Left cardiac atrium (tissue), 4 donors: ENCODE measurements around the gene SMR3B. TPM values are rescaled to one million over a fixed set of nuclear protein-coding genes. Genes with fewer than 3 reads are reported as not detected.

Experiments
- ATAC-seq, 2 donors: fragments of 200-7000 bp; cut with Tn5 transposase; one replicate each; pipeline ENCODE4 v1.9.1; 2020; ENCODE audit warnings: mild to moderate bottlenecking in 2 of 2, moderate library complexity in 2 of 2
- DNase-seq: peaks from one replicate; pipeline ENCODE4 v3.0.0-alpha.2; 2020
- intact Hi-C, 2 donors: fragments of 100-400 bp; cut with DNase I; formaldehyde crosslinking; loops; one replicate each; pipeline versions ENCODE4 v1.14.1 to v1.15.1; 2022 to 2023
- long read RNA-seq: library from polyadenylated mRNA; unstranded; transcript quantifications from one replicate; pipeline ENCODE4 v2.0.0, GENCODE V29; 2021
- total RNA-seq, 2 donors: library from RNA; stranded (reverse); fragmentation: NEBNext Ultra II Directional; extraction: Animal tissue kit (Norgen Biotek cat#: 25700); gene quantifications; one replicate each; pipeline ENCODE4 v1.2.1, GENCODE V29; 2021
- donor health status: DM: no; HTN: yes; CAD: no.
- donor health status: DM: no; HTN: yes; CAD: no; lungs with severe emphysema.
- donor health status: DM: yes; HTN: yes; CAD: no.
- donor health status: Dilated cardiomyopathy.

SMR3B gene
- not detected for total RNA-seq
- long read RNA-seq = 0 reads

DNA sequence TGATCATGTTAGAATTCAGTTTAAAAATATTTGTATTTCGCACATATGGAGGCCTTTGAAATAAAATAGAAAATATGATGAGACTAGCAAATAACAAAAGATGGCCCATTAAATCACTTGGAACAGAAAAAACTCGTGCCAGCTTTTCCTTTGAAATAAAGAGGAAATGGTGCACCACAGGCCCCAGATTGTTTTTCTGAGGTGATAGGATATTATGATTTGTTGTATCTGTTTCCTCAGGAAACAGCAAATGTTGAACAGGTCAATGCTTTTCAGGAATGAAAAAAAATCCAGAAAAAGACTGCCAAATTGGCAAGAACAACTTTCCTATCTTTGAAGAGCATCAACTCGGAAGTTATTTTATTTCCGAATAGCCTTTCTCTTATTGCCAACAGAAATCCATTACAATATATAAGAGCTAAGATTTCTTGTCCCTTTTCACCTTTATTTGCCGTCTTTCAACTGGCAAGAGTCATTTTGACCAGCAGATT, at the start of gene SMR3B:
Gene SMR3B (plus strand): TSS at position 441 of the 491 bp plus-strand sequence. CDS start 1,380 bp downstream, outside the sequence.
- intact Hi-C loops = no loop called here
- ATAC-seq (no peak), DNase-seq (no peak)

DNA sequence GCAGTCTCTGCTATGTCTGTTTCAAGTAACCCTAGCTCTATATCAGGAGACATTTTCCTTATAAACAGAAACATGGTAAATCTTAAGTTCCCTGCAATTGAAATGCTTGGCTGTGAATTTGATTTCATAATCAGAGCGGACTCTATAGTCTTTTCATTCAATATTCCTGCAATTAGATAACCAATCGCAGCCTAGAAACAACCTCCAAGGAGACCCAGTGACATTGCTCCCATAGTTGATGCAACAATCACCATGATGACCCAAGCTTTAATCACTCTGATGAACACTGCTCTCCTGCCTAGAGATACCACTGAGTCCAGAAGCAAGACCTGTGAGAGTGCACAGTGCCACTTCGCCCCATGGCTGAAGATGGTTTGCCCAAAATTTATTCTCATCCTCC, 48.2 kb upstream of the SMR3B start, which contains the start of gene CABS1:
Gene CABS1 (plus strand): TSS at position 301 of the 400 bp plus-strand sequence. CDS start 59 bp downstream, at position 360.
- ATAC-seq (no peak), DNase-seq (no peak)
- intact Hi-C loops = no loop called here

DNA sequence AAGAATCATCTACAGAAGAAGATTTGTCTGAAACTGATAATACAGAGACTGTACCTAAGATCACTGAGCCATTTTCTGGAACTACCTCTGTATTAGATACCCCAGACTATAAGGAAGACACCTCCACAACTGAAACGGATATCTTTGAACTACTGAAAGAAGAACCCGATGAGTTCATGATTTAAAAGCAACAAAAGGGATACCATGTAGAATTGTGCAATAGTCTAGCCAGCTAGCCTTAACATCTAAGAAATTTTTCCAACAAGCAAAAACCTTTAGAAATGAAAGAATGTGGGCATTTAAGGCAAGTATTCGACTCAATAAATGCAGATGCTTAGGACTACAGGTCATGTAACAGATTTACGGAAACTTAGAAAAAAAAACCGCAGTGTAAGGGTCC, 46.9 kb upstream of the SMR3B start:
- ATAC-seq (no peak), DNase-seq (no peak)
- intact Hi-C loops = no loop called here

GRCh38 chr4:70337886-70338420, 45.0 kb upstream of the SMR3B start:
- ATAC-seq (no peak), DNase-seq (no peak)
- intact Hi-C loops = no loop called here

- intact Hi-C loops = no loop called here
- DNase-seq (no peak), ATAC-seq (no peak)
Observed at GRCh38 chr4:70356185-70356584, 26.7 kb upstream of the SMR3B start.

GRCh38 chr4:70359115-70359661, 23.7 kb upstream of the SMR3B start:
- intact Hi-C loops = no loop called here
- ATAC-seq (no peak), DNase-seq (no peak)

DNA sequence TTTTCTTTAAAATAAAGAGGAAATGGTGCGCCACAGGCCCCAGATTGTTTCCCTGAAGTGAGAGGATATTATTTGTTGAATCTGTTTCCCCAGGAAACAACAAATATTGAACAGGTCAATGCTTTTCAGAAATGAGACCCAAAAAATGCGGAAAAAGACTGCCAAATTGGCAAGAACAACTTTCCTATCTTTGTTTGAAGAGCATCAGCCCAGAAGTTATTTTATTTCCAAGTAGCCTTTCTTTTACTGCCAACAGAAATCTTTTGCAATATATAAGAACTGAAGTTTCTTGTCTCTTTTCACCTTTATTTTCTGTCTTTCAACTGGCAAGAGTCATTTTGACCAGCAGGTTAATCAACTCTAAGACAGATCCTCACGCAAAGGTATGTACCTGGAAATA, 22.5 kb upstream of the SMR3B start, which contains the start of gene SMR3A:
Gene SMR3A (plus strand): TSS at position 301 of the 400 bp plus-strand sequence. CDS start 1,356 bp downstream, outside the sequence.
- intact Hi-C loops = no loop called here
- DNase-seq = no peak
- ATAC-seq = no peak

DNA sequence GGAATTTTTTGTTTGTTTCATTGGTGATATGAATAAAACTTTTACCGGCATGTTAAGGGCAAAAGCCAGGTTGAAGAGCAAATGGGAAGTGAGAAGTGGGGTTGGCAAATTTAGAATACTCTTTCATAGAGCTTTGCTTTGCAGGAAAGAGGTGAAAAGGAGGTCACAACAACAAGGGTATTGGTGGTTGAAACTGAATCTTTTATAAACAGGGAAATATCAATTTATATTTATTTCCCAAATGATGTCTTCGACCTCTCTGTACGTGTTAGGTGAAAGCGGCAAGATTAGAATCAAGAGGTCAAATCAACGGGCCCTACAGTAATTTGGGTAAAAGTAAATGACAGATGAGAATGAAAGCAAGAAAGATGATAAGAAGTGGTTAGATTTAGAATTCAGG, 18.9 kb upstream of the SMR3B start:
- DNase-seq (no peak), ATAC-seq (no peak)
- intact Hi-C loops = no loop called here

DNA sequence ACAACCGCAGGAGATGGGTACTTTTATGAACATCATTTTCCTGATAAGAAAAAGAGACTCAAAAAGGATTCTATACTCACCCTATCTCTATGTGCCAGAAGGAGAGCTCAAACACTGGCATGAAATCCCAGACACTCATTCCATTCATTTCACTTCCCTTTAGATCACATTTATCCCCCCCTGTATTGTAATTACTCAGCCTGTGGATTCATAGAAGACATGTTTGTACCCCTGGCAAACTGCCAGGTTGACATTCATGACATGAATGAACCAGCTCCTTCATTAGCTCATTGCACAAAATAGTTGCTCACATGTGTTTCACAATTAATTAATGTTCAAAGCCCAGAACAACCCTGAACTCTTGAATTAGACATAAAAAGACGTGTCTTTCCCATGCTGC, 17.5 kb upstream of the SMR3B start:
- no peak for ATAC-seq
- intact Hi-C loops = no loop called here

DNA sequence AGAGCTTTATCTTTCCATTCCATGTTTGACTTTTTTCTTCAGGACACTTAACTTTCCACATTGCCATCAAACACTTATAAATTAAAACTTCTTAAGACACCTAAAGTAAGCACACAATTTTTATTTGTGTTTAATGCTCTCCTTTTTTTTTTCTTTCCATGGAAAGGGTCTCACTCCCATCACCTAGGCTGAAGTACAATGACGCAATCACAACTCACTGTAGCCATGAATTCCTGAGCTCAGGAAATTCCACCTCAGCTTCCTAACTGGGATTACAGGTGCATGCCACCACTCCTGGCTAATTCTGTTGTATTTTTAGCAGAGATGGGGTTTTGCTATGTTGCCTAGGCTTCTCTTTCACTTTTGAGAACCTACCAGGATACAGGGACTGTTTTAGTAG, 15.1 kb upstream of the SMR3B start:
- intact Hi-C loops = no loop called here
- DNase-seq (no peak), ATAC-seq (no peak)

More for the DNA sequence above, 17.5 kb upstream of the SMR3B start:
- DNase-seq = no peak

GRCh38 chr4:70371987-70372386, 10.9 kb upstream of the SMR3B start:
- ATAC-seq = no peak

DNA sequence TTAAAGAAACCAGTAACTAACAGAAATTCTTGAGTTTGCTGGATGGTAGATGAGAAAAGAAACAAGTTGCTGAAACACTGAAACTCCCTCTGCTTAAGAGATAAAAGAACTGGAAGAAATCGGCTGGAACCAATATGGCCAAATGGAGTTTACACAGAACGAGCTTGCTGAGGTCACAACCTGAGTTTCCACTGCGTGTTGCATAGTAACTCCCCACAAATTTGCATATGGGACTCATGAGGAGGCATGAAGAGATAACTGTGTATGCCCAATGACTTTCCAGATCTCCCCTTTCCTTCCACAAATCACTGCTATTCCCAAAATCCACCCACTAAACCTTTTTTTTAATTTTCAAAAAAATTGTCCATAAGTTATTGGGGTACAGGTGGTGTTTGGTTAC, 10.2 kb upstream of the SMR3B start:
- no peak for DNase-seq
- ATAC-seq = no peak
- intact Hi-C loops = no loop called here

More at GRCh38 chr4:70371987-70372386, 10.9 kb upstream of the SMR3B start:
- DNase-seq = no peak
- intact Hi-C loops = no loop called here

DNA sequence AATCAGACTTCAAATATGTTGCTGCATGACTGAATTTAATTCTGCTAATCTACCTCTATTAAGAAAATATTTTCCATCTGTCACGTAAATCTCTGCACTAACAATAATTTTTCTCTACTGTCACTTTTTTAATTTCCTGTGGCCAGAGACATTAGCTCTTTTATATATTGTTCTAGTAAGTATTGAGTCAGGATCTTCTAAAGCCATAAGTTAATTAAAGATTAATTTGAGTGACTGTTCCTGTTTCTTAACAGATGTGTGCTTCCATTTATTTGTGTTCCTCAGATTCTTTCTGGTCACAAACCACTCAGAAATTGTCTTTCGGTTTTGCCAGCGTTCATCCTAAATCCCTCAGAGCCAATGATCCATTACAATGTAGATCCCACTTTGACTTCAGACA, 2.4 kb upstream of the SMR3B start:
- intact Hi-C loops = no loop called here
- ATAC-seq (no peak), DNase-seq (no peak)

GRCh38 chr4:70392057-70392776, 9.3 kb downstream of the SMR3B start:
- intact Hi-C loops = no loop called here
- DNase-seq (no peak), ATAC-seq (no peak)

GRCh38 chr4:70397580-70397979, 14.6 kb downstream of the SMR3B start, which contains the start of gene OPRPN:
Gene OPRPN, plus strand, starts transcription at chr4:70397940. Its CDS starts 1,346 bp downstream, at chr4:70399286.
- ATAC-seq (no peak), DNase-seq (no peak)
- intact Hi-C loops = no loop called here

DNA sequence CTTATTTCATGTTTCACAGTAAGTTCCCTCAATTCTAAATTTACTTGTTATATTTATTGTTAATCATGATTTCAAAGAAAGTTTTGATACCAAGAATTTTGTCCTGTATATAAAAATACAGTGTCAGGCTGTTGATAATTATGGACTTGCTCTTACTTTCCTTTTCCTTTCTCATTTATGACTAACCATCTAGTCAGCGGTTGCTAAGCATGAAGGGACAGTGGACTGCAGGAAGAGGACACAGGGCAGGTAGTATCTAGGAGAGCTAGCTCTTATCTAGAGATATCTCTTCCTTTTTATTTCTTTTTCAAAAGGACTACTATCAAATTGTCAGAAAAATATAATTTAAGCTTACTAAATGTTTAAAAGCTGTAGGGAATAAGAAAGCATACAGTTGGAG, 16.4 kb downstream of the SMR3B start:
- no peak for ATAC-seq
- intact Hi-C loops = no loop called here

GRCh38 chr4:70402762-70403161, 19.8 kb downstream of the SMR3B start:
- DNase-seq (no peak), ATAC-seq (no peak)
- intact Hi-C loops = no loop called here

More for the DNA sequence above, 16.4 kb downstream of the SMR3B start:
- DNase-seq = no peak

GRCh38 chr4:70405765-70406164, 22.8 kb downstream of the SMR3B start:
- intact Hi-C loops = no loop called here
- no peak for ATAC-seq

GRCh38 chr4:70425306-70425705, 42.4 kb downstream of the SMR3B start:
- intact Hi-C loops = no loop called here

More at GRCh38 chr4:70405765-70406164, 22.8 kb downstream of the SMR3B start:
- no peak for DNase-seq

GRCh38 chr4:70426789-70427188, 43.9 kb downstream of the SMR3B start:
- ATAC-seq (no peak), DNase-seq (no peak)
- intact Hi-C loops = no loop called here

More at GRCh38 chr4:70425306-70425705, 42.4 kb downstream of the SMR3B start:
- DNase-seq (no peak), ATAC-seq (no peak)
